AG09319 (cell line): ENCODE data around the gene TTK.

ENCODE experiments used
- DNase-seq: peaks from one replicate; pipeline ENCODE4 v3.0.0-alpha.2; 2010; ENCODE audit warnings: low read depth; ENCODE audit errors: extremely low read depth
- CTCF ChIP-seq: IDR thresholded peaks from 2 replicates; pipeline ENCODE4 v1.5.1; 2011; ENCODE audit warnings: low read depth, mild to moderate bottlenecking, inconsistent platforms, low read length, moderate library complexity

The TTK gene

GRCh38 chr6:80003826-80004172, 650 bp upstream of the TTK start:
- DNase-seq: no peak
- no peak for TF ChIP-seq CTCF

- TF ChIP-seq CTCF: no peak
- no peak for DNase-seq
Observed at GRCh38 chr6:80005406-80005805, 957 bp downstream of the TTK start.

GRCh38 chr6:80006541-80006940, 2.1 kb downstream of the TTK start:
- no peak for TF ChIP-seq CTCF
- DNase-seq: no peak

DNA sequence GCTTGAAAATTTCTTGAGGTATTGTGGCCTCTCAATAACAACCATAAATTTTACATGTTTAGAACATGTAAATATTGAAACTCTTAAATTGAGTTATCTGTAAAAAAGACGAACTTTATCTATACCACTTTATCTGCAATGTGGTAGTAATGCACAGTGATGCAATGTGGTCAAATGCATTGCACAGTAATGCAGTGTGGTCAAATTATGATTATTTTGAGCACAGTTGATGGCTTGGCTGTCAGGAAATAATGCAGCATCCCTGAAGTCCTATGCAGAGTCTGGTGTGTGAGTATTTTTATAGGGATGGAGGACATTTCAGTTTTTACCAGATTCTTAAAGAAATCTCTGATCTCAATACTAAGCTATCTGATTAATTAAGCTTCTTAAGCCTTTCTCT, 5.1 kb downstream of the TTK start:
- DNase-seq: no peak
- no peak for TF ChIP-seq CTCF

- no peak for DNase-seq
- no peak for TF ChIP-seq CTCF
Observed at GRCh38 chr6:80010288-80010687, 5.8 kb downstream of the TTK start.

GRCh38 chr6:80015839-80016435, 11.5 kb downstream of the TTK start:
- no peak for TF ChIP-seq CTCF
- DNase-seq: no peak

GRCh38 chr6:80020381-80021120, 16.1 kb downstream of the TTK start:
- TF ChIP-seq CTCF: no peak
- no peak for DNase-seq
